ENCODE measurements around the gene PARP11. TPM values are rescaled to one million over a fixed set of nuclear protein-coding genes. Genes with fewer than 3 reads are reported as not detected.

The PARP11 gene
- total RNA-seq: 3.5 and 5.6 TPM in 2 replicates

DNA sequence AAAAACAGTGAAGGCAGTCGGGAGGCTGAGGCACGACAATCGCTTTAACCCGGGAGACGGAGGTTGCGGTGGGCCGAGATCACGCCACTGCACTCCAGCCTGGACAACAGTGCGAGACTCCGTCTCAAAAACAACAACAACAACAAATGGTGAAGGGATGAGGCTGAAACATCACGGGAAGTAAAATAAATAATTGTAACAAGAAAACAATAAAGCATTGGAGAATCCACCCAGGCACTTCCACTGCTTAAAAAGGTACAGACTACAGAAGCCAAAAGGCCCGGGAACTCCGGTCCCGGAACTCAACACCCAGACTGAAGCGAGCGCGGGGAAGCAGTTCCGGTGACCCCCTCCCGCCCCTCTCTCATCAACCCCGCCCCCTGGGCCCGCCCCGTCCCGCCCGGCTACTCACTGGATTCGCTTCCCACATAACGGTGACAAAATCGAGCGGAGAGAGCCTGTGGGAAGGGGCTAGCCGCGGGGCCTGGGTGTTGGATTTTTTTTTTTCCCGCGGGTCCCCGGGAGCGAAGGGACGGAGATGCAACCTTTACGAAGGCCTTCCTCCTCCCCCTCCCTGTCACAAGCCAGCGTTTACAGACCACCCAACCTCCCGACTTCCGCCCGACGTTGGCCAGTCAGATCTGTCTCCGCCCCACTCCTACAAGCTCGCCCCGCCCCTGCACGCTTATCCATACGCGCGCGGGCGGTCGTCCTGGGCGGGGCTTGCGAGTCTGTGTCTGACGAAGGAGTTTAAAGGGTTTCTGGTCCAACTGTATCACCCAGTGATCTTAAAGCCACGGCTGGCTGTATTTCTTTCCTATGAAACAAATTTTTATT lies at the start of gene PARP11:
TSS of gene PARP11 (minus strand) at position 600 of the 837 bp plus-strand sequence. CDS start at position 430, 170 bp downstream.
- no peak for DNase-seq (ENCODE audit: extremely low read depth, low read depth, low spot score)

DNA sequence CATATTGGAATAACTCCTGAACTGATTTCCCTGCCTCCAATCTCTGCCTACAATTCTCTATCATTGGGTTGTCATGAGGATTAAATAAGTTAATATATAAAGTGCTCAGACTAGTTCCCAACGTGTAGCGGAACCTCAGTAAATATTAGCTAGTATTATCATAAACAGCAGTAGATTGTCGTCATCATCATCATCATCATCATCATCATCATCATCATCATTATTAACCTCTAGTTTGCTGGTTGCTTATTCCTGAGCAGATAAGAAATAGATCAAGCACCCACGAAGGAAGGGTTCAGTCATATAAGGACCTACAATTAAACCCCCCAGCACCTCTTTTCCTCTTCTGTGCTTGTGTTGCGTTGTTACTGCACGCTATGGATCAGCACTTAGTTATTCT lies 48.8 kb upstream of the PARP11 start:
- no peak for DNase-seq (ENCODE audit: extremely low read depth, low read depth, low spot score)

DNA sequence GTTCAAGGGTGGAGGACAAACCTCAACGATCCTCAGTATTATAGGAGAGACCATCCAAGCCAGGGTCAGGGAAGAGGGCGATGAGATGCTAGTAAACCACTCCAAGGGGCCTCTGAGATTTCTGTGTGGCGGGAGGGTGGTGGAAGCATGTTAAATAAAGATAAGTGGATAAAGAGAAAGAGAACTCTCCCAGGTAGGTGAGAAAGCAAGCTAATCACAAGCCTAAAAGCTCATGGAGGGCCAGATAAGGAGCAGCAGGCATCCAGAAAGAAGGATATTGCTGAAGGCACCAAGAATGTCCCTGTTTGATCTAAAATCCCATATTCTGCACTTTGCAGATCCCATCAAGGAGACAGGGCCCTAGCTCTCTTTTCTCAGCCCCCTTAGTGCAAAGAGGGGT lies 48.3 kb upstream of the PARP11 start:
- DNase-seq (ENCODE audit: extremely low read depth, low read depth, low spot score): no peak

DNA sequence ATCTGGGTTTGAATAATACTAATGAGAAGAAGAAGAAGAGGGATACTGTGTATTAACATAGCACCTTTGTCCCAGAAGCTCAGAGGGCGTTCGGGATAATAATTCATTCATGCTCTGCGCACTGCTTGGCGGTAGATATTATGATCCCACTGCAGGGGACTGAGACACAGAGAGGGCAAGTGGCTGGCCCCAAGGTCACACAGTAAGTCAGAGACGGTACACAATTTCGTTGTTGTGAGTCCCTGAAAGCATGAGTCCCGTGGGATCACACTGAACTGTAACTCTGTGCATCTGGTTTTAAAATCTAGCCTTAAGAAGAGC lies 47.9 kb upstream of the PARP11 start:
- no peak for DNase-seq (ENCODE audit: extremely low read depth, low read depth, low spot score)

DNA sequence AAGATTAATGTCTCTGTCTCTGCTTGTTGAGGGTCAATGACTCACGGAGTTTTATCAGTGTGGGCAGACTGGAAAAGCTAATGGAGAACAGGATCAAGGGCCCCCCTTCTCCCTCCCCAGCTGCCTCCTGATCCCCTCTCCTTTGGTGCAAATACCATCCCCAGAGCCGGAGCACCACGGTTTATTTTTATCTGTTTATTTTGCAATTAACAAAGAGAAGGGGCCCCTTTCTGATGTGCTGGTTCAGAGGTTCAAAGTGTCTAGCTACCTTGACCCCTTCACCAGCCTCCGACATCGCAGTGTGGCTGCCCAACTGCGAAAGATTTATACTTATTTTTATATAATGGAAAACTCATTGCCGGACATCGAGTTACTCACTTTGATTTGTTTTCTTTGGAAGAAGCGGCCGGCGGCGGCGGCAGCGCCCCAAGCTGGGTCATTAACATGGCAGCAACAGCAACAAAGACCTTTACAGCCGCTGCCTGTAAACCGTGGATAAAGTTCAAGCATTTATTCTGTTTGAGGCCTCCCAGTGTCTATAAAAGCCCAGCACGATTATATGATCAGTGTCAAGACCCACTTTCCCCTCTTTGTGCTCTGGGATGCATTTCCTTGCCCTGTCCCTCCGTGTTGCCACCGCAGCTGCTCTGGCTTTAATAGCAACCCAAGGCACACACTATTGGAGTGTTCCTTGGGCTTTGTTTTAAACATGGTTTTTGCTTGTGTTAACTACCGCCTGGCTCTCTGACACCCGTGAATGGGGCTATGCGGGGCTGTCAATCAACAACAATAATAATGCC lies 47.4 kb upstream of the PARP11 start:
- DNase-seq (ENCODE audit: extremely low read depth, low read depth, low spot score): no peak

DNA sequence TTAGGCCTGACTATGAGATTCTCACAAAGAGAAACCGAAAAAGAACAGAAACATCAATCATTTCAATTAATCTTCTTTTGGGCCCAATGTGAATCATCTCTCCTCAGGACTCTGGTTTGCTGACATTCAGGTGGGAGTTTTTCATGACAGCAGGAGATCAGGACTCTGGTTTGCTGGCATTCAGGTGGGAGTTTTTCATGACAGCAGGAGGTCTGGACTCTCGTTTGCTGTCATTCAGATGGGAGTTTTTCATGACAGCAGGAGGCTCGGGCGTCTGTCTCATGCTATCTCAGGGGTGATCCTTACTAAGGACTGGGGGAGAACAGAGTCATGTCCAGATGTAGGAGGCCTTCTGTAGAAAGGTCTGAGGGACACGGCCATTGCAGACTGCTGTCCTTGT lies 40.1 kb upstream of the PARP11 start:
- no peak for DNase-seq (ENCODE audit: extremely low read depth, low read depth, low spot score)

DNA sequence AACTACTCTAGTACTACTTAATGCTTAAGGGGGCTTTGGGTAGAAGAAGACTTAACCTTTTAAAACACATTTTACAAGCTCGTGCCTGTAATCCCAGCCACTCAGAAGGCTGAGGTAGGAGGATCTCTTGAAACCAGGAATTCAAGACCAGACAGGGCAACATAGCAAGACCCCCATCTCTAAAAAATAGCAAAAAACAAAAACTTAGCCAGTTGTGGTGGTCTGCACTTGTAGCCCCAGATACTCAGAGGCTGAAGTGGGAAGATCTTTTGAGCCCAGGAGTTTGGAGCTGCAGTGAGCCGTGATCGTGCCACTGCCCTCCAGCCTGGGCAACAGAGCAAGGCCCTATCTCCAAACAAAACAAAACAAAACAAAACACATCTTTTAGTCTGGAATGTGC lies 39.7 kb upstream of the PARP11 start:
- DNase-seq (ENCODE audit: extremely low read depth, low read depth, low spot score): no peak

- DNase-seq (ENCODE audit: extremely low read depth, low read depth, low spot score): no peak
These were observed 38.2 kb upstream of the PARP11 start for GRCh38 chr12:3911409-3911808.

DNA sequence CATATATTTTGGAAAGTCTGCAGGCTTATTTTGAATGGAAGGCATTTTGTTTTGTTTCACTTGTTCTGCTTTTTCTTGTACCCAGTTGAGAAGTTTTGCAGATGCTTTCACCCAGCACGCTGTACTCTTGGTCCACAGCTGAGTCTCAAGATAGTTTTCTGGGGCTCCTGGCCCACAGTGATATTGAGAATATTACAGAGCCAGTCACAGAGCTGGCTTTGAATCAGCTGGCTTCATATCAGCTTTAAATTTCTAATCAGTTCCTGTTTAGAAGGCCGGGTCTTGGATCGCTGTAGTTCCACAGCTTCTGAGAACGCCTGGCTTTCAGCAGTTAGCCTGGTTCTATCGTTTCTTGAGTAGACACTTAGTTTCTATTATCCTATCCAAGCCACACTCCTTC lies 32.5 kb upstream of the PARP11 start:
- no peak for DNase-seq (ENCODE audit: extremely low read depth, low read depth, low spot score)

- no peak for DNase-seq (ENCODE audit: extremely low read depth, low read depth, low spot score)
These were observed 31.8 kb upstream of the PARP11 start for GRCh38 chr12:3904999-3905398.

GRCh38 chr12:3902921-3903320 lies 29.7 kb upstream of the PARP11 start:
- DNase-seq (ENCODE audit: extremely low read depth, low read depth, low spot score): no peak

DNA sequence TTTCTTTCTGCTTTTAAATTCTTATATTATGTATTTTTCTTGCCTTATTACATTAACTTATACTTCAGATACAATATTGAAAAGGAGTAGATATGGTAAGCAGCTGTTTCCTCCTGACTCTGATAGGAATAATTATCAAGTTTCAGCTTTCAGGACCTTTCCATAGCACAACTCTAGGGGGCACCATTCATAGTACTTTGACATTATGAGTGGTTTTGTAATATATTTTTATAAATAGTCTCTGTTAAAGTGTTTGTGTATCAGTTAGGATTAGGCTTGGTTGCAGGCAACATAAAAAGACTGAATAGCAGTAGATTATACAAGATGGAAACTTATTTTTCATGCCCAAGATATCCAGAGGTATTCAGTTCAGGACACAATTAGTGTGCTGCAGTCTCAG lies 27.9 kb upstream of the PARP11 start:
- DNase-seq (ENCODE audit: extremely low read depth, low read depth, low spot score): no peak

DNA sequence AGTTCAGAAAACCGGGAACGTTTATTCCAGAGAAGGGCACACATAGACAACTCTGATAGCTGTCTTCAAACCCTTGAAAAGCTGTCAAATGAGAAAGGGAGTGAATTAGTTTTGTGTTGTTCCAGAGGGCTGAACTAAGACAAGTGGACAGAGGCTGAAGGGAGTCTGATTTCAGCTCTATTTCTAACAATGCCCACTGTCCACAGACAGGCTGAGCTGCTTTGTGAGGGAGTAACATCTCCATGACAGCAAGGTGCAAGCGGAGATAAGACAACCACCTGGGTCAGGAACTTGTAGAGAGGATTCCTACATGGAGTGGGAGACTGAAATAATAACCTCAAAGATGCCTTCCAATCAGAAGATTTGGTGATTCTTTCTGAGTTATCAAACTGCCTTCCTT lies 25.6 kb upstream of the PARP11 start:
- no peak for DNase-seq (ENCODE audit: extremely low read depth, low read depth, low spot score)

GRCh38 chr12:3897371-3897971 lies 24.3 kb upstream of the PARP11 start:
- DNase-seq (ENCODE audit: extremely low read depth, low read depth, low spot score): no peak

- DNase-seq (ENCODE audit: extremely low read depth, low read depth, low spot score): no peak
These were observed 23.7 kb upstream of the PARP11 start for GRCh38 chr12:3896801-3897351.

DNA sequence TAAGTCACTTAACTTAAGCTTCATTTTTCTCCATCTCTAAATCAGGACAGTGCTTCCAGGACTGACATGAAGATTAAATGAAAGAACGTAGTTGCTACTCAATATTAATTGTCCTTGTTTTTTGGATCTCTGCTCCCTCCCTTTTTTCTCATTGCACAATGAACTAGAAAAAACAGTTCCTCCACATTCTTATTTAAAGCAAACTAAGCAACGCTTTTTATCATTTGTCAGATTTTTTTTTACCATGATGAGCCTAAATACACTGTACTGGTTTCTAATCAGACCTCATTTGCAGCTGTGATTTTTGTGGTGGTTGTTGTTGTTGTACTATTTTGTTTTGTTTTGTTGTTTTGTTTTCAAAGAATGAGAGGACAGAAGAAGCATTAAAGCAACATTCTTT lies 23.2 kb upstream of the PARP11 start:
- DNase-seq (ENCODE audit: extremely low read depth, low read depth, low spot score): no peak

- no peak for DNase-seq (ENCODE audit: extremely low read depth, low read depth, low spot score)
These were observed 19.4 kb upstream of the PARP11 start for GRCh38 chr12:3892631-3893030.

DNA sequence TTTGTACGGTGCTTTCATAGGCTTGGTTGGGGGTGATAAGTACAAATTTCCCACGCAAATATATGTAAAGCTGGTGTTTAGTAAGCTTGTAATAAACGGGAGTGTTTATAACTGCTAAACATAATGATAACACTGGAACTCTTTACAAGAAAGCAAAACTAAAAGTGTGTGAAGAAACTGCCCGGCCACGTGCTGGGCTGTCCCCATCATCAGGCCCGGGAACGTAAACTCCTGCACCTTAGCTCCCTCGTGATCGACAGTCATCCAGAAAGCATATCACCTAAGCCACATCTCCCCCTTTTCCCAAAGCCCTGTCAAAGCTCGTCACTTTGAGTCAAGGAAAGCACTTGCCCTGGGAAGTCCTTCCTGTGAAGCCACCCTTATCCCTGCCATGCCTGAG lies 18.0 kb upstream of the PARP11 start:
- no peak for DNase-seq (ENCODE audit: extremely low read depth, low read depth, low spot score)

GRCh38 chr12:3888659-3889058 lies 15.5 kb upstream of the PARP11 start:
- DNase-seq (ENCODE audit: extremely low read depth, low read depth, low spot score): no peak

DNA sequence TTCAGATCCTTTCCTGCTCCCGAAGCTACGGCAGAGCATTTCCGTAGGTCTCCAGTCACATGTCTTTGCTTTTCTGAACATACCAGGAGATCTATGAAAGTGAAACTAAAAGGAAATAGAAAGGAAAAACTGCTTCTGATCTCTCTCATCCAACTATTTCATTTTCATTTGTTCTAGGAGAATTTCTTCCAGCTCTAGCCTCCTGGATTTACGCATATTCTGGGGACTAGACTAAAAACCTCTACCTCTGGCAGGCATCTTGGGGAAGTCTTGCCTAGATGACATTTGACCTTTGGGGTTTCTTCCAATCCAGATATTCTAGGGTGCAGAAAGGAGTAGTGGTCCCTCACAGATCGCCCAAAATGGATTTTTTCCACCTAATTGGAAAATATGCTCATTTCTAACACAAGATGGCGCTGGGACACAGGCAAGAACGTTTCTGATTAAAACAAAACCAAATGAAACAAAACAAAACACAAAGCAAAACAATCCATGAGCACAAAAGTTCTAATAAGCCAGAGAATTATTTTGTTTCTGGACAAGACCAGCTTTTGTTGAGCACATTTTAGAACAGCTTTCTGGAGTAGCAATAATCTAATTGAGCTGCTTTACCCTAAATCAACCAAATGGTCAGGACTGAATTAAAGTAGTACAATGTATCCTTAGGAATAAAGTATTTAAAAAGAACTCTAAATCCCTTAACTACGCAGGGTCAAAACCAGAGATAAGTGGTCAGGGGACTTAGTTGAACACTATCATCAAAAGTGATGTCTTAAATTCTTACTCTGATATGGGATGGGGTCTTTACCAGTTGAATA lies 12.3 kb upstream of the PARP11 start:
- DNase-seq (ENCODE audit: extremely low read depth, low read depth, low spot score): no peak

- no peak for DNase-seq (ENCODE audit: extremely low read depth, low read depth, low spot score)
These were observed 11.5 kb upstream of the PARP11 start for GRCh38 chr12:3884671-3885070.
